GM19023 (cell line): ENCODE results near the gene CAMSAP1.

Experiments
- ATAC-seq: cut with Tn5 transposase; IDR thresholded peaks from one replicate; pipeline ENCODE4 v1.9.1; 2021; ENCODE audit warnings: mild to moderate bottlenecking, moderate library complexity; ENCODE audit not compliant: unreplicated experiment

Gene CAMSAP1

GRCh38 chr9:135939351-135940265, 32.3 kb upstream of the CAMSAP1 start:
- ATAC-seq = no peak

DNA sequence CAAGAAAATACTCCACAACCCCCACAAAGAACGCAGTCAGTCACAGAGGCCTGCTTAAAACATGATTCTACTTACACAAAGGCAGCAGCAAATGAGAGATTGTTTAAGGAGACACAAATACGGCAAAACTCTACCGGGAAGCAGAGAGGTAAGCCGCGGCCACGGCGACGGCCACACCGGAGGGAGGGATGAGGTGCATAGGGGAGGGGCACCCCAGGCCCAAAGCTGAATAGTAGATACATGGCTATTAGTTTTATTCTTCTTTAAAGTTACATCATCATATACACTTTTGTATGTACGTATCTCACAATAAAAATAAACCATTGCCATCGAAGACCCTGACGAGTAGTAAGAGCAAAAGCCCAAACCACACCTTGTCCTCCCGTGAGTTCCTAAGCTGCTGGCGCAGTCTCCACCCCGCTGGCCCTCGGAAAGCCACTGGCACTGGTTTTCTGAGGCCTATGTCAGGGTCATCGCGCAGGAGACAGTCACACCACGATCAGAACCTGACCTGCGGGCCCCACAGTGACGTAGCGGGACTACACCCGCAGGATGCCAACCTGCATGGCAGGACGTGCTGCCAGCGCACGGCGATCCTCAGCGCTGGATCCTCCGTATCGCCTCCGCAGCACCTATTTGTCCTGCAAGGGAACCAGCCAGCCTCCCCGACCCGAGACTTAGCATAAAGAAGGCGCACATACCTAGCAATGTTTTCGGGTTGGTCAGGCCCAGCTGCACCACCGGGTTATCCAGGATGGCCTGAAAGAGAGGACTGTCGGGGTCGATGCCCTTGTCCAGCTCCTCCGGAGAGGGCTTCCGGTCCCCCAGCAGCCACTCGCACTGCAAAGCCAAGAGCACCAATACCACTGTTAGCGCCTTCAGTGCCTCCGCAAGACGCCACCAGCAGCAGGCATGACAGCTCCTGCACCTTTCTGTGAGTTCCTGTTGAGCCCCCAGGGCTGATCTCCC, 30.5 kb upstream of the CAMSAP1 start:
- no peak for ATAC-seq

GRCh38 chr9:135933114-135933513, 25.8 kb upstream of the CAMSAP1 start:
- no peak for ATAC-seq

GRCh38 chr9:135932656-135933055, 25.3 kb upstream of the CAMSAP1 start:
- no peak for ATAC-seq

- no peak for ATAC-seq
Measured at GRCh38 chr9:135931349-135931820, 24.0 kb upstream of the CAMSAP1 start.

GRCh38 chr9:135930446-135931345, 23.4 kb upstream of the CAMSAP1 start:
- no peak for ATAC-seq

DNA sequence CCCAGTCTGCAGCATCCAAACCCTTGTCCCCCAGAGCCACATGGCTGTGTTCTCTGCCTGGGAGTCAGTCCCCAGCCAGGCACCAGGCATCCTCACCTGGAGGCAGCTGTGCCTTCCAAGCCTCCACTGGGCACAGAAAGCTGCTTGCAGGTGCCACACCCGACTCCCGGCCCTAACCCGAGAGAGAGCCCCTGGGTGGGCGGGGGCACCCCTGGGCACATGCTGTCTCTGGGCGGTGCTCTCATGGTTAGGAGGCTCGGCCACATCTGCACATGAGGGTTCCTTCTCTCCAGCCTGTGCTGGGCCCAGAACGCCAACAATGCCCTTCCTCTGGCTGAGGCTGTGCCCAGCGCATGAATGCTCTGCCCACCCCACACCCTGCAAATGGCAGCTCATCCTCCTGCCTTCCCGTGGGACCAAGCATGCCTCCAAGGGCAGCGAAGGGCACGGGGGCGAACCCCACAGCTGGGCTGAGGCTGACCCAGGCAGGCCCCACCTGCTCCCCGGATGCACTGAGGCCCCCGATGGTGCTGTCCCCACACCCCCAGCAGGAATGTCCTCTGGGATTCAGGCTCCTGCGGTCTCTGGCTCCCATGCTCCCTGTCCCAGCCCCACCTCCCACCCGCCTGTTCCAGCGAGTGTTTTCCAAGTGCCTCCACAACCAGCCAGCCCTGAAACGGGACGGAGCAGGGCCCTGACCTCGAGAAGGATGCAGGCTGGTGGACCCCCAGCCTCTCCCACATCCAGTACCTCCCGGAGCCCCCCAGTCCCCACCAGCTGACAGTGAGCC, 22.5 kb upstream of the CAMSAP1 start:
- no peak for ATAC-seq

GRCh38 chr9:135928731-135929655, 21.6 kb upstream of the CAMSAP1 start:
- no peak for ATAC-seq

- ATAC-seq = no peak
Measured at GRCh38 chr9:135928074-135928730, 20.9 kb upstream of the CAMSAP1 start.

- no peak for ATAC-seq
Measured at GRCh38 chr9:135927195-135928013, 20.1 kb upstream of the CAMSAP1 start.

GRCh38 chr9:135926402-135927194, 19.3 kb upstream of the CAMSAP1 start:
- ATAC-seq = no peak

GRCh38 chr9:135925496-135926133, 18.3 kb upstream of the CAMSAP1 start:
- no peak for ATAC-seq

DNA sequence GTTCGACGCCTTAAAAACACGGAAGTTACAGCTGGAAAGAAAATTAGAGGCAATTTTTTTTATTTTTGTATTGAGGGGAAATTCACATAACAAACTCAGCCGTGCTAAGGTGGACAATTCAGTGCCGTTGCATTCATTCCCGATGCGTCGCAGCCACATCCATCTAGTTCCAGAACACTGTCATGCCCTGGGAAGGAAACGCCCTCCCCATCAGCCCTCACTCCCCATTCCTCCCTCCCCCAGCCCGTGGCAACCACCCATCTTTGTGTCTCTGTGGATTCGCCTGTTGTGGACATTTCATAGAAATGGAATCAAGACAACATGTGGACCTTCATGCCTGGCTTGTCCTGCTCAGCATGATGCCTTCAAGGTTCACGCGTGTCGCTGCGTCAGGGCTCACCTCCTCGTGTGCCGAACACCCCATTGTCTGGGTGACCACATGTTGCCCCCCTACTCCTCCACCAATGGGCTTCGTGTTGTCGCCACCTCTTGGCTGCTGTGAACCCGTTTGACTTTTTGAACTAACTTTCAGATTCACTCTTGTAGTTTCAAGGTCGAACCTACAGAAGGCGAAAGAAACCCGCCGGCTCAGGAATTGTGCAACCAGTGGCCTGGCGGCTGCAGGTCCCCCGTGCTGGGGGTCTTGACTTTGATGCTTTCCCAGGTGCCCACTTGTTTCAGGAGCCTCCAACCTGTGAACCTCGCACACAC, 17.4 kb upstream of the CAMSAP1 start:
- no peak for ATAC-seq

GRCh38 chr9:135923508-135923907, 16.2 kb upstream of the CAMSAP1 start:
- ATAC-seq = no peak

DNA sequence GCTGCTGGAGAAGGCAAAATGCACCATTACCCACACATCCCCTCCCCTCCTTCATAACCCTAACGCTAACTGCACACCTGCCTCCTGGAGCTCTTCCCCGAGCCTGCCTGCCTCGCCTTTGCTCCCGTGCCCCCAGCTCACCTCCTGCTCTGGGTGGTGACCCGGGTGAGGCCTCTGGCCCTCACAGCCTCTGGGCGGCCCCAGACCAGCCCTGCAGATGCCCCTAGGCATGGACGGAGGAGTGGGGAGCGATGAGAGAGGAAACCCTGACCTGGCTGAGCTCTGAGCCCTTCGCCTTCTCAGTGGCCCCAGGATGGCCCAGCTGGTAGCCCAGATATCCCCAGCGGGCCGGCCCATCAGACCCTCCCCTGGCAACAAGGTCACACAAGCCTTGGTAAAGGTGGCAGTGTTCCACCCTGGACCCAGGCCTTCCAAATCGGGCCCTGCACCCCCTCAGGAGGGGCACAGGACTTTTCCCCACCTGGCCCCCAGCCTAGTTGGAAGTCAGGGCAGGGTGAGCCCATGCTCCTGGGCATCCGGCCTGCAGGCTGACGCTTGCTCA, 14.5 kb upstream of the CAMSAP1 start:
- ATAC-seq = no peak
